ENCODE results near the gene ARAP3.

DNA sequence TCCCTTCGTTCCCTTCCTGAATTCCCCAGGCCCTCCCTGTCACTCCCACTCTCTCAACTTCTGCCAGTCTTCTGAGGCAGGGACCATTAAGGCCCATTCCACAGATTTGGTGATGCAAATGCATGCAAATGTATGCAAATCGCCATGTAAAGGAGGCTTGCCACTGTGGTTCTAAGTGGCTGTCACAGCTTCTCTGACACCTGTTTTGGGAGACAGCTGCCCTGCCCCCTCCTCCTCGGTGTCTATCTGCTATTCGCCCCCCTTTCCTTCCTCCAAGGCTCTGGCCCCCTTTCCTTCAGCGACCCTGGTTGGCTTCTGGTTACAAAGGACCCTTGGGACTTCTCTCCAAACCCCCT is 10.5 kb upstream of the ARAP3 start:
- TF ChIP-seq, protein P1, sequence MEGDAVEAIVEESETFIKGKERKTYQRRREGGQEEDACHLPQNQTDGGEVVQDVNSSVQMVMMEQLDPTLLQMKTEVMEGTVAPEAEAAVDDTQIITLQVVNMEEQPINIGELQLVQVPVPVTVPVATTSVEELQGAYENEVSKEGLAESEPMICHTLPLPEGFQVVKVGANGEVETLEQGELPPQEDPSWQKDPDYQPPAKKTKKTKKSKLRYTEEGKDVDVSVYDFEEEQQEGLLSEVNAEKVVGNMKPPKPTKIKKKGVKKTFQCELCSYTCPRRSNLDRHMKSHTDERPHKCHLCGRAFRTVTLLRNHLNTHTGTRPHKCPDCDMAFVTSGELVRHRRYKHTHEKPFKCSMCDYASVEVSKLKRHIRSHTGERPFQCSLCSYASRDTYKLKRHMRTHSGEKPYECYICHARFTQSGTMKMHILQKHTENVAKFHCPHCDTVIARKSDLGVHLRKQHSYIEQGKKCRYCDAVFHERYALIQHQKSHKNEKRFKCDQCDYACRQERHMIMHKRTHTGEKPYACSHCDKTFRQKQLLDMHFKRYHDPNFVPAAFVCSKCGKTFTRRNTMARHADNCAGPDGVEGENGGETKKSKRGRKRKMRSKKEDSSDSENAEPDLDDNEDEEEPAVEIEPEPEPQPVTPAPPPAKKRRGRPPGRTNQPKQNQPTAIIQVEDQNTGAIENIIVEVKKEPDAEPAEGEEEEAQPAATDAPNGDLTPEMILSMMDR (IDR thresholded peaks at IDR 0.05) = no peak
- TF ChIP-seq POLR2AphosphoS5 (IDR thresholded peaks at IDR 0.05) = no peak
- no peak for TF ChIP-seq POLR2A (IDR thresholded peaks at IDR 0.05)
